PC-9 (cell line): ENCODE results near the gene ACOXL. TPM values are rescaled to one million over a fixed set of nuclear protein-coding genes. Genes with fewer than 3 reads are reported as not detected.

Experiments used
- BruUV-seq: library from RNA; stranded (reverse); fragments of 400-500 nt; replicated peaks from 2 replicates; lab custom pipeline; 2021; lab: Mats Ljungman, UMichigan
- CTCF ChIA-PET: fragments of 300-600 bp; sonication (Branson Sonifier 250); formaldehyde crosslinking; loops from one replicate; lab custom pipeline; 2022; ENCODE audit warnings: antibody characterized with exemption; lab: Charles Lee
- POLR2A ChIA-PET: fragments of 300-600 bp; sonication (Branson Sonifier 250); formaldehyde crosslinking; loops from one replicate; lab custom pipeline; 2022; ENCODE audit warnings: antibody characterized with exemption; ENCODE audit not compliant: unreplicated experiment; lab: Charles Lee
- DNase-seq, 2 experiments: peaks; one replicate each; pipeline versions ENCODE4 v3.0.0 to v3.0.0-alpha.2; 2015 to 2022; ENCODE audit warnings: mixed read lengths in 1 of 2
- H2AFZ ChIP-seq: fragments of 200-600 bp; sonication (generic); 2 replicates; pipeline ENCODE4 v1.8.1; 2017; ENCODE audit warnings: antibody characterized with exemption
- H3F3A ChIP-seq: fragments of 200-600 bp; sonication (generic); 2 replicates; pipeline ENCODE4 v1.8.1; 2017; ENCODE audit warnings: antibody characterized with exemption, mild to moderate bottlenecking, low read depth; ENCODE audit not compliant: insufficient read depth
- H3K27ac ChIP-seq: fragments of 200-600 bp; sonication (generic); 2 replicates; pipeline ENCODE4 v1.6.1; 2016; ENCODE audit warnings: mixed run types
- H3K27me3 ChIP-seq: fragments of 200-600 bp; sonication (generic); 2 replicates; pipeline ENCODE4 v1.6.1; 2016; ENCODE audit warnings: low read depth, mixed run types; ENCODE audit not compliant: insufficient read depth
- H3K36me3 ChIP-seq: fragments of 200-600 bp; sonication (generic); 2 replicates; pipeline ENCODE4 v1.6.1; 2016; ENCODE audit warnings: low read depth, mixed run types
- H3K4me1 ChIP-seq: fragments of 200-600 bp; sonication (generic); replicated peaks from 2 replicates; pipeline ENCODE4 v1.6.1; 2016; ENCODE audit warnings: mixed run types; ENCODE audit not compliant: insufficient read depth
- H3K4me2 ChIP-seq: fragments of 200-600 bp; sonication (generic); 2 replicates; pipeline ENCODE4 v1.6.1; 2017; ENCODE audit warnings: mixed run types
- H3K4me3 ChIP-seq: fragments of 200-600 bp; sonication (generic); 2 replicates; pipeline ENCODE4 v1.6.1; 2016; ENCODE audit warnings: mixed run types
- H3K79me2 ChIP-seq: fragments of 200-600 bp; sonication (generic); 2 replicates; pipeline ENCODE4 v1.6.1; 2017; ENCODE audit warnings: low read depth, mixed run types
- H3K9me2 ChIP-seq: fragments of 200-600 bp; sonication (generic); 2 replicates; pipeline ENCODE4 v1.8.1; 2017; ENCODE audit warnings: mild to moderate bottlenecking; ENCODE audit not compliant: insufficient read depth
- H3K9me3 ChIP-seq: fragments of 200-600 bp; sonication (generic); 2 replicates; pipeline ENCODE4 v1.8.1; 2016; ENCODE audit warnings: low read depth; ENCODE audit not compliant: insufficient read depth
- H4K20me1 ChIP-seq: fragments of 200-600 bp; sonication (generic); 2 replicates; pipeline ENCODE4 v1.8.1; 2017; ENCODE audit not compliant: insufficient read depth
- CTCF ChIP-seq: fragments of 200-600 bp; sonication (generic); conservative IDR thresholded peaks from 2 replicates; pipeline ENCODE4 v1.6.1; 2017; ENCODE audit warnings: mixed run types, antibody characterized with exemption, mild to moderate bottlenecking, moderate library complexity
- EZH2 ChIP-seq: fragments of 200-600 bp; sonication (generic); IDR thresholded peaks from 2 replicates; pipeline ENCODE4 v1.8.0; 2017; ENCODE audit warnings: antibody characterized with exemption, low read depth
- intact Hi-C: fragments of 100-400 bp; cut with micrococcal nuclease; formaldehyde crosslinking; loops from one replicate; pipeline ENCODE4 v1.10.0; 2022; ENCODE audit not compliant: unreplicated experiment
- total RNA-seq: library from RNA; stranded (reverse); gene quantifications from 2 replicates; pipeline ENCODE4 v1.2.3, GENCODE V29; 2021

Gene ACOXL
- total RNA-seq, 1 experiment from 2014 or later: 10.7 TPM

GRCh38 chr2:111148225-111148873 lies 416.0 kb downstream of the ACOXL start:
- Histone ChIP-seq H3K9me2 (no peaks in the 10 kb centered on the region), H3K27me3 (no peaks in the 10 kb centered on the region), H3F3A (no peaks in the 10 kb centered on the region), H3K4me2 (no peak overlapping the region), H3K4me3 (no peak overlapping the region), H2AFZ (no peak overlapping the region), H3K9me3 (no peaks in the 10 kb centered on the region), H4K20me1 (peaks cover 6% of the 10 kb centered on the region; the same call in 1 of the 2 replicates), H3K79me2 (peaks cover 15% of the 10 kb centered on the region; the same call in 1 of the 2 replicates), H3K4me1 (no peaks in the 10 kb centered on the region), H3K27ac (no peak overlapping the region), H3K36me3 (peaks cover 26% of the 10 kb centered on the region)
- TF ChIP-seq CTCF (no peak), EZH2 (no peak)
- DNase-seq: no peak
- BruUV-seq: no TSS peak
- intact Hi-C loops: no loop called here
- POLR2A ChIA-PET: no interaction called here
- CTCF ChIA-PET: interaction anchor here (0.6 kb wide), 1 partner anchor 50 kb away, joined by 4 read pairs; no protein-coding TSS in a partner anchor

- Histone ChIP-seq H2AFZ (no peak overlapping the region), H3K4me1 (no peaks in the 10 kb centered on the region), H3K27me3 (no peaks in the 10 kb centered on the region), H3K79me2 (peaks cover 15% of the 10 kb centered on the region; the same call in 1 of the 2 replicates), H4K20me1 (peaks cover 6% of the 10 kb centered on the region; the same call in 1 of the 2 replicates), H3K9me2 (no peaks in the 10 kb centered on the region), H3K4me3 (no peak overlapping the region), H3F3A (no peaks in the 10 kb centered on the region), H3K27ac (no peak overlapping the region), H3K36me3 (peaks cover 31% of the 10 kb centered on the region), H3K9me3 (no peaks in the 10 kb centered on the region), H3K4me2 (no peak overlapping the region)
- intact Hi-C loops: no loop called here
- no peak for DNase-seq
- ChIA-PET POLR2A (no interaction called here), CTCF (no interaction called here)
- no TSS peak for BruUV-seq
- TF ChIP-seq CTCF: no peak
- no peak for TF ChIP-seq EZH2
Observed at GRCh38 chr2:111148925-111149324, 416.6 kb downstream of the ACOXL start.

- H2AFZ ChIP-seq: no peak overlapping the region
- no peak for TF ChIP-seq EZH2
- no peak for TF ChIP-seq CTCF
- no peaks in the 10 kb centered on the region for H3K27me3 ChIP-seq
- no peaks in the 10 kb centered on the region for H3K4me1 ChIP-seq
- BruUV-seq: no TSS peak
- CTCF ChIA-PET: no interaction called here
- H4K20me1 ChIP-seq: peaks cover 6% of the 10 kb centered on the region; the same call in 1 of the 2 replicates
- no peak overlapping the region for H3K4me2 ChIP-seq
- intact Hi-C loops: no loop called here
- H3F3A ChIP-seq: no peaks in the 10 kb centered on the region
- no peaks in the 10 kb centered on the region for H3K9me2 ChIP-seq
- H3K79me2 ChIP-seq: peaks cover 15% of the 10 kb centered on the region; the same call in 1 of the 2 replicates
- POLR2A ChIA-PET: no interaction called here
- peaks cover 35% of the 10 kb centered on the region for H3K36me3 ChIP-seq
- no peak overlapping the region for H3K4me3 ChIP-seq
- H3K27ac ChIP-seq: no peak overlapping the region
- no peak for DNase-seq
- no peaks in the 10 kb centered on the region for H3K9me3 ChIP-seq
Observed at GRCh38 chr2:111149882-111150455, 417.6 kb downstream of the ACOXL start.
